Measurements from ENCODE around the gene CAMKK1.

DNA sequence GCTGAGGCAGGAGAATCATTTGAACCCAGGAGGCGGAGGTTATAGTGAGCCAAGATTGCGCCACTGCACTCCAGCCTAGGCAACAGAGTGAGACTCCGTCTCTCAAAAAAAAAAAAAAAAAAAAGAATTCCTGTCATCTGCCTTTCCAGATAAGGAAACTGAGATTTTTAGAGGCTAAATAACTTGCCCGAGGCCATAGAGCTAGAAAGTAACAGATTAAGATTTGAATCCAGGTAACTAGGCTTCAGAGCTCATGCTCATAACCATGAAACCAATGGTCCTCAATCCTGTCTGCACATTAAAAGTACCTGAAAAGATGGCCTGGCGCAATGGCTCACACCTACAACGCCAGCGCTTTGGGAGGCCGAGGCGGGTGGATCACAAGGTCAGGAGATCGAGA is 56.3 kb downstream of the CAMKK1 start:
- TF ChIP-seq, protein P1, sequence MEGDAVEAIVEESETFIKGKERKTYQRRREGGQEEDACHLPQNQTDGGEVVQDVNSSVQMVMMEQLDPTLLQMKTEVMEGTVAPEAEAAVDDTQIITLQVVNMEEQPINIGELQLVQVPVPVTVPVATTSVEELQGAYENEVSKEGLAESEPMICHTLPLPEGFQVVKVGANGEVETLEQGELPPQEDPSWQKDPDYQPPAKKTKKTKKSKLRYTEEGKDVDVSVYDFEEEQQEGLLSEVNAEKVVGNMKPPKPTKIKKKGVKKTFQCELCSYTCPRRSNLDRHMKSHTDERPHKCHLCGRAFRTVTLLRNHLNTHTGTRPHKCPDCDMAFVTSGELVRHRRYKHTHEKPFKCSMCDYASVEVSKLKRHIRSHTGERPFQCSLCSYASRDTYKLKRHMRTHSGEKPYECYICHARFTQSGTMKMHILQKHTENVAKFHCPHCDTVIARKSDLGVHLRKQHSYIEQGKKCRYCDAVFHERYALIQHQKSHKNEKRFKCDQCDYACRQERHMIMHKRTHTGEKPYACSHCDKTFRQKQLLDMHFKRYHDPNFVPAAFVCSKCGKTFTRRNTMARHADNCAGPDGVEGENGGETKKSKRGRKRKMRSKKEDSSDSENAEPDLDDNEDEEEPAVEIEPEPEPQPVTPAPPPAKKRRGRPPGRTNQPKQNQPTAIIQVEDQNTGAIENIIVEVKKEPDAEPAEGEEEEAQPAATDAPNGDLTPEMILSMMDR (IDR thresholded peaks at IDR 0.05): no peak
- no peak for TF ChIP-seq POLR2A (IDR thresholded peaks at IDR 0.05)
